HL-60/S4 treated with retinoic acid at 250 ng/mL for 4 days and 3 days (cell line): ENCODE data around the gene UBB.
"Not testable (repeated sequence)": the region's sequence is repeated elsewhere in the genome, so short reads cannot be mapped to it uniquely, and the experiment has no call there.

ENCODE experiments used
- in situ Hi-C: fragments of 300-500 bp; cut with MboI; formaldehyde crosslinking; loops from 2 replicates; pipeline ENCODE4 v1.7.0; 2022; ENCODE audit warnings: low sequenced_read_pairs

The UBB gene

DNA sequence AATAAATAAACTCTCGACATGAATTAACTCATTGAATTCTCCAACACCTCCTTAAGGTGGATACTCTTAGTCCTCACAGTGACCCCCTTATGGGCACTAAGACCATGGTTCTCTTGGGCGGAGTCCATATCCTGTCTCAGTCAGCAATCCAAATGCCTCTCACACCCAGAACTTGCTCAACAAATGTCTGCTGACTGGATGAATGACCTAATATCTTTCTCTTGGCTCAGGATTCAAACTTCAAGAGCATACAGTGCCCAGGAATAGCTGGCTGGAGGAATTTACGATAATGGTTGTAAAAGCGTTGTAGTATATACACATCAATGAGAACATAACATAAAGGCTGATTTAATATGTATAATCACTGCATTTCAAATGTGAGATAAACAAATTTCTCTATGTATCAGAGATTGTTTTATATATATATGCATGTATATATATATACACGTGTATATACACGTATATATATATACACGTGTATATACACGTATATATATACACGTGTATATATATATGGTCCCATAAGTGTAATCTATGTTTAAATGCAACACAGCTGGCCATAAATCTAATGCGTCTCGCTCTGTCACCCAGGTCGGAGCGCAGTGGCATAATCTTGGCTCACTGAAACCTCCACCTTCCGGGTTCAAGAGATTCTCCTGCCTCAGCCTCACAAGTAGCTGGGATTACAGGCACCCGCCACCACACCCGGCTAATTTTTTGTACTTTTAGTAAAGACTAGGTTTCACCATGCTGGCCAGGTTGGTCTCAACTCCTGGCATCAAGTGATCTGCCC lies 6.5 kb upstream of the UBB start:
- in situ Hi-C loops, result no loop called here

DNA sequence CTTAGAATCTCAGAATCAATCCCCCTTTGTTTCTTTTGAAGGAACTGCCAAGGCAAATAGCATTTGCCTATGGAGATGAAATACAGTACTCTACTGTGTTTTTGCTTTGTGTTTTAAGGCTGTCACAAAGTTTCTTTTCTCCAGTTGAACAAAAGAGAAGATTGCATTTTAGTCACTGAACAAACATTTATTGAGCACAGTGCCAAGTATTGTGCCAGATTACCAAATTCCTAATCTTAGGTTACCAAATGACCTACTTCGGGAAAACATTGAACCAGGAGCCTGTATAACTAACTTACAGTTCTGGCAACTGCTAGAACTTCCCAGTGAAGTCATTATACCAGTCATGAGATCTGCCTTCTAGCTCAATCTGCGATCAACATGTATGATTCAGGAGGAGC lies 3.0 kb upstream of the UBB start:
- in situ Hi-C loops, result no loop called here

DNA sequence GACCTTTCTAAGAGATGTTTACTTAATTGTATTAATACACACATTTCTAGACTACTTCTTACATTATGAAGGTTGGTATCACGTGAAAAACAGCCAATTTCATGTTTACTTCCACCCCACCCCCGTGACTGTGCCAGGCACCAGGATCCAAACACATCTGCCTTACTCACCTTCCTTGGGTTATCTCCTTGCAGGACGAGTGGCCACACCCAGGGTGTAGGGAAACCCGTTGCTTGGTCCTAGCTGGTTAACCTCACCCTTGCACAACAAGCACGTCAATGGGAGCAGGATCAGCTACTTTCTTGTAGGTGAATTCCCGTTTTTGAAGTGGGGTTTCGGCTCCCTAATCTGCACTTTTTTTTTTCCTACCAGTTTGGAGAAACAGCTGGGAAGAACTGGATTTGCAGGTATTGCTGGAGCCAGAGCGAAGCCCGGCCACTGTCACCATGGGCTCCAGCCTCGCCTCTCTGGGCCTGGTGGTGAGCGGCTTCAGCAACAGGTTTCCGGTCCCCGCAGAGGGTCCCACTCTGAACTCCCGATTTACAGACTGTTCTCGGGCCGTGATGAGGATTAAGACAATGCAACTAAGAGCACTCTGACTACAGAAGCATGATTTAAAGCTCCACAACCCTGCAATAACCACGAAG lies 2.1 kb upstream of the UBB start:
- in situ Hi-C loops, result no loop called here

DNA sequence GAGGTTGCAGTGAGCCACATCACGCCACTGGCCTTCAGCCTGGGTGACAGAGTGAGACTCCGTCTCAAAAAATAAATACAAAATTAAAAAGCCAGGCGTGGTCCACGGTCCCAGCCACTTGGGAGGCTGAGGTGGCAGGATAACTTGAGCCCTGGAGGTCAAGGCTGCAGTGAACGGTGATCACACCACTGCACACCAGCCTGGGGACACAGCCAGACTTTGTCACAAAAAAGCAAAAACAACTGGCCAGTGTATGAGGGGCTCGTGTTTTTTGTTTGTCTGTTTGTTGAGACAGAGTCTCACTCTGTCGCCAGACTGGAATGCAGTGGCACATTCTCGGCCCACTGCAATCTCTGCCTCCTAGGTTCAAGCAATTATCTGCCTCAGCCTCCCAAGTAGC lies 1.2 kb upstream of the UBB start:
- in situ Hi-C loops, result no loop called here

DNA sequence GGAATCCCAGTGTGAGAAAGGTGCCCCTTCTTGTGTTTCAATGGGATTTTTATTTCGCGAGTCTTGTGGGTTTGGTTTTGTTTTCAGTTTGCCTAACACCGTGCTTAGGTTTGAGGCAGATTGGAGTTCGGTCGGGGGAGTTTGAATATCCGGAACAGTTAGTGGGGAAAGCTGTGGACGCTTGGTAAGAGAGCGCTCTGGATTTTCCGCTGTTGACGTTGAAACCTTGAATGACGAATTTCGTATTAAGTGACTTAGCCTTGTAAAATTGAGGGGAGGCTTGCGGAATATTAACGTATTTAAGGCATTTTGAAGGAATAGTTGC lies 567 bp downstream of the UBB start:
- in situ Hi-C loops, result no loop called here

DNA sequence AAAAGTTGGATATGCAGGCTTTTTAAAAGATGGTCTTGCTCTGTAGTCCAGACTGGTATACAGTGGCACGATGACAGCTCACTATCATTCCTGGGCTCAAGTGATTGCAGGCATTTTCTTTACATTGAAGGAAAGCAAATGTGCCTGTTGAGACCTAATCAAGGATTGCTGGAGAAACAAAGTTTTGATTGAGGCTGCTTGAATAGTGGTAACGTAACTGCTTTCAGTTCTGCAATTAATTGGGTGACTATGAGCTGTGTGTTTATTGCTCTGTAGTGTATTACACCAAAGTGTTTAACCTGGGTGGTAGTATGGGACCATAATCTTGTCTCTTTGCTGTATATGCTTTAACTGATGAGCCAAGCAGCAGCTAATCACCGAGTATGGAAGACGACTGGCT lies 2.3 kb downstream of the UBB start:
- in situ Hi-C loops, result no loop called here

DNA sequence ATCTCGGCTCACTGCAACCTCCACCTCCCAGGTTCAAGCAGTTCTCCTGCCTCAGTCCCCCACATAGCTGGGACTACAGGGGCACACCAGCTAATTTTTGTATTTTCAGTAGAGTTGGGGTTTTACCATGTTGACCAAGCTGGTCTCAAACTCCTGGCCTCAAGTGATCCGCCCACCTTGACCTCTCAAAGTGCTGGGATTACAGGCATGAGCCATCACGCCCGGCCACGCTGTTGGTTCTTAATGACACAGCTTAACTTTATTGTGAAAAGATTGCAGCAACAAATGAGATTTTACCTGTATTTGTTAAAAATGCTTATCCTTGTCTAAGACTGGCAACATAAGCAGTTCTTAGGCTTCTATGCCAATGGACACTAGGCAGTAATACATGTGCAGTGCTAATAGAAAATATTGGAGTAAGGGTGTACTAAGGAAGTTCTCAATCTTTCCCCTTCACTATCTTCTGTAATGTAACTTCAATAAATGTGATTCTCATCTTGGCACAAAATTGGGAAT lies 2.9 kb downstream of the UBB start:
- in situ Hi-C loops, result no loop called here

DNA sequence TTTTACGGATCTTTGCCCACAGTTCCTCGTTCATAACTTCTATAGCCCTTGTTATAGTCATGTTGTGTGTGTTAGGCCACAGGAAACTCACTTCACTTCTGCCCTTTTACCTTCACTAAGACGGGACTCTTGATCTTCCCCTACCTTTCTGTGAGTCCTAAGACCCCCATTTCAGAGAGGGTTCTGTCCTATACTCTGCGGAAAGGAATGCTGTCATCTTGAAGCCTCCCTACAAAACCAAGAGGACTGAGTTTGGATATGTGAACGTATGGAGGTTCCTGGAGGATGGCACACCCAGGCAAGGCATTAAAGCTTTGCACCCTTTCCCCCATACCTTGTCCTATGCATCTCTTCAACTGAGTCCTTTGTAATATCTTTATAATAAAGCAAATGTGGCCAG lies 3.7 kb downstream of the UBB start:
- in situ Hi-C loops, result no loop called here

DNA sequence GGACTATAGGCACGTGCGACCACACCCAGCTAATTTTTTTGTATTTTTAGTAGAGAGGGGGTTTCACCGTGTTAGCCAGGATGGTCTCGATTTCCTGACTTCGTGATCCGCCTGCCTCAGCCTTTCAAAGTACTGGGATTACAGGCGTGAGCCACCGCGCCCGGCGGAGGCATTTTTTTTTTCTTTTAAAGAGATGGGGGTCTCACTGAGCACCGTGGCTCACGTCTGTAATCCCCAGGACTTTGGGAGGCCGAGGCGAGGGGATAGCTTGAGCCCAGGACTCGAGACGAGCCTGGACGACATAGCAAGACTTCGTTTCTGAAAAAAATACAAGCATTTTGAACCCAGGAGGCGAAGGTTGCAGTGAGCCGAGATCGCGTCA lies 5.2 kb downstream of the UBB start:
- in situ Hi-C loops, result not testable (repeated sequence)

DNA sequence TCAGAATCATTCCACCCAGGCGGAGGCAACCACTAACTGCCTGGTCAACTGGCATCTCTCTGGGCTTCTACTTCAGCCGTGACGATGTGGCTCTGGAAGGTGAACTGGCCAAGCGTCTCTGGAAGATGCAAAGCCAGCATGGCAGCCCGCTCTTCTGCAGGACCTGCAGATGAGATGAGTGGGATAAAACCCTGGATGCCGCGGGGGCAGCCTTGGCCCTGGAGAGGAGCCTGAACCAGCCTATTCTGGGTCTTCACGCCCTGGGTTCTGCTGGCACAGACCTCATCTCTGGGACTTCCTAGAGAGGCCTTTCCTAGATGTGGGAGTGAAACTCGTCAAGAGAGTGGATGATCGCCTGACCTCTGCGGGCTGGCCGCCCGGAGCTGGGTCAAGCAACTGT lies 10.6 kb downstream of the UBB start:
- in situ Hi-C loops, result no loop called here

DNA sequence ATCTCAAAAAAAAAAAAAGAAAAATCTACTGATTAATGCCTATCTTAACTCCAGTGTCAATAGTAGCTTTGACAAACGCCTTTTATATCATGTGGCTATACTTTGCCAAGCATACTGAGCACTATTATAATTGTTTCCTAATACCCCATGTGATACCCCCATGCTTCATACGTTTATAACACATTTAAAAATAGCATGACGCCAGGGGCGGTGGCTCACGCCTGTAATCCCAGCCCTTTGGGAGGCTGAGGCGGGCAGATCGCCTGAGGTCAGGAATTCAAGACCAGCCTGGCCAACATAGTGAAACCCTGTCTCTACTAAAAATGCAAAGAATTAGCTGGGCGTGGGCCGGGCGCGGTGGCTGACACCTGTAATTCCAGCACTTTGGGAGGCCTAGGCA lies 11.6 kb downstream of the UBB start:
- in situ Hi-C loops, result not testable (repeated sequence)

DNA sequence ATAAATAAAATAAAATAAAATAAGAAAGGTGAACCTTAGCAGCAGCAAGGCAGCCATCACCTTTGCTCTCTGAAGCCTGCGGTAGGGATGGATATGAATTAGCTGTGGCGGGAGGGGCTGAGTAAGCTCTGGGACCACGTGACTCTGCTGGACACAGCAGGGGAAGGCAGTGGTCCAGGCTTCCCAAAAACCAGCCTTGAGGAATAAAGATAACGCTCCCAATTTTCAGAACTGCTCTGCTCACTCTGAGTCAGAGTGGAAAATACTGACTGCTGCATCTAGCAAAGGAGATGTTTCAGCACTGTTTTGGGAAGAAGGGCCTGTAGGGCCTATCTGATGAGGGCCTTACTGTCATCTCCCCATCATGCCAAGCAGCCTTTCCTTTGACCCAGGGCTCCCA lies 15.0 kb downstream of the UBB start:
- in situ Hi-C loops, result not testable (repeated sequence)

DNA sequence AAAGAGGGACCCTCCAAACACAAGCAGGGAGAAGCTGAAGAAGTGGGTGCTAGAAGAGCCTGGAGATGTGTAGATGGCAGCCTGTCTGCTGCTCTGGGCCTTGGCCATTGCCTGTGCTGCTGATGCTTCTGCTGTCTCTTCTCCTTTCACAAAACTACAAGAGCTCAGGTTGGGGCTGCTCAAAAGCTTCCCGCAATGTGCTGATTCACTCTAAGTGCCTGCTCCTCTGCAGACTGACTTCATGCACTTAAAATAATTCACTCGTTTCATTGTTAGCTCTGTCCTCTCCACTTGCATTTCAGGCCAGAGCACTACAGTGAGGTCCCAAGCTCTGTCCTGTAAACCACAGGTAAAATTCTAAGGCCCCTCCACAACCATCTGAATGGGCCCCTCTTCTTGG lies 15.8 kb downstream of the UBB start:
- in situ Hi-C loops, result not testable (repeated sequence)

DNA sequence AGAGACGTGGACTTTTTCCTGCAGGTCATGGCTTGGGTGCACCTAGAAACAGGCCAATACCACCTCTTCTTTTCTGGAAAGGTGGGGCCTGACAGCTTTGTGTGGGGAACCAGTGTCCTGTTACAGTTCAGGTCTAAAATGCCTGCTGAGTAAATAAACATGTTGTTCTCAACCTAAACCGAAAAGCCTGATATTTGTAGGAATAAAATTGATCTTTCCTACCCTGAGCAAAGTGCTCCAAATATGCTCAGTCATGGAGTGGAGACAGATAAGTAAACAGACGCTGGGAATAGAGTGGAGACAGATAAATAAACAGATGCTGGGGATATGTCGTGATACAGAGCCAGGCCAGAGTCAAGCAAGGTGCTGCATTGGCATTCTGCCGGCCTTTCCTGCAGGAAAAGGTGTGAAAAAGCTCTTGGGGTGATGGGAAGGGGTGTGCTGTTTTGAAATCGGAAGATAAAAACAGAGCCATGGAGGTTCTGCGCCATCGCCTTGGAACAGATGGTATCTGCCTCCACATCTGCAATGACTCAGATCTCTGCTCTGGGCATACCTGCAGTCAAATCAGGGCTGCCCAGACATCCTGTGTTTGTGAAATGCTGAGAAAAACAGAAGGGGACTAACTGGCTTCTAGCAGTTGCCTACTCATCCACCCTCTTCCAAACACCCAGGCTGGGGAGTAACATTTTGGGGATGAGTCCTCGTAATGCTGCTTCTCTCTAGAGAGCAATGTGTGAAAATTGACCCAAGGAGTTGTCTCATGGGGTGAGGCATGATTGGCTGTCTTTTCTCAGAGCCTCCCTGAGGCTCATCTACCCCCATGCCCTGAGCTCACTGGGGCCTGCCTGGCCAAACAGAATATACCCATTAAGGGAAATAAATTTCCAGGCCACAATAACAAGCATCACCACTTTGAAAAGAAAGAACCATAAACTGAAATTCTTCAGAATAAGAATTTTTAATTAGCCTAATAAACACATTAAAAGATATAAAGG lies 17.7 kb downstream of the UBB start:
- in situ Hi-C loops, result no loop called here

DNA sequence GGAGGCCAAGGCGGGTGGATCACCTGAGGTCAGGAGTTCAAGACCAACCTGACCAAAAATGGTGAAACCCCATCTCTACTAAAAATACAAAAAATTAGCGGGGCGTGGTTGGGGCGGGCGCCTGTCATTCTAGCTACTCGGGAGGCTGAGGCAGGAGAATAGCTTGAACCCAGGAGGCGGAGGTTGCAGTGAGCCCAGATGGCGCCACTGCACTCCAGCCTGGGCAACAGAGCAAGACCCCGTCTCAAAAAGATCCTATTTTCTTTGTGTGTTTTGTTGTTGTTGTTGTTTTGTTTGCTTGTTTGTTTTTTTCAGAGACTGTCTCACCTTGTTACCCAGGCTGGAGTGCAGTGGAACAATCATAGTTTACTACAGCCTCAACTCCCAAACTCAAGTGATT lies 23.0 kb downstream of the UBB start:
- in situ Hi-C loops, result not testable (repeated sequence)

DNA sequence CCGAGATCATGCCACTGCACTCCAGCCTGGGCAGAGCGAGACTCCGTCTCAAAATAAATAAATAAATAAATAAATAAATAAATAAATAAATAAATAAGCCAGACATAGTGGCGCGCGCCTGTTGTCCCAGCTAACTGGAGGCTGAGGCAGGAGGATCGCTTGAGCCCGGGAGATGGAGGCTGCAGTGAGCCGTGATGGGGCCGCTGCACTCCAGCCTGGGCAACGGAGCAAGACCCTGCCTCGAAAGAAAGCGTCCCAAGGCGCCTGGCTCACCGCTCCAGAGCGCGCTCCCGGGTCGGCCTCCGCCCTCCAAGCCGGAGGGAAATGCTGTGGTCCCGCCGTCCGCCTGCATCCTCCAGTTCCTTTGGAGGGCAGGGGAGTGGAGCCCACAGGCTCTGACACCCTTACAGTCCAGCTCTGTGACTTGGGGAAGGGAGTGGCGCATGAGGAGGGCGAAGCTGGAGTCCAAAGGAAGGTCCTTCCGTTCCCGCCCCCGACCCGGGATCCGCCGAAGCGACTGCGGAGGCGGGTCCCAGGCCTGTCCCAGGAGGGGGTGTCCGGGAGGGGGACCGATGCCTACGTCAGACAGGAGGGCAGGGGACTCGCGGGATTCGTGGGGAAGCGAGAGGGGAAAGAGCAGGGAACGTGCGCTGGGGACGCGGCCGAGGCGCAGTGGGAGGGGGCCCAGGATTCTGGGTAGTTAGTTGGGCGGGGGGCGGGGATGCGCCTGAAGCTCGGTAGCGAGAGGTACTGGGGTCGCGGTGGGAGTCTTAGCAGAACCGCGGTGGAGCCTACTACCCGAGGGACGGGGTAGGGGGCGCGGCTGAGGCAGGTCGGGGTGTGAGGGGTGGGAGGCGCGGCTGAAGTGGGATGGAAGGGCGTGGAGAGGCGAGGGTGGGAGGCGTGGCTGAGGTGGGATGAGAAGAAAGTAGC lies 26.1 kb downstream of the UBB start:
- in situ Hi-C loops, result no loop called here

DNA sequence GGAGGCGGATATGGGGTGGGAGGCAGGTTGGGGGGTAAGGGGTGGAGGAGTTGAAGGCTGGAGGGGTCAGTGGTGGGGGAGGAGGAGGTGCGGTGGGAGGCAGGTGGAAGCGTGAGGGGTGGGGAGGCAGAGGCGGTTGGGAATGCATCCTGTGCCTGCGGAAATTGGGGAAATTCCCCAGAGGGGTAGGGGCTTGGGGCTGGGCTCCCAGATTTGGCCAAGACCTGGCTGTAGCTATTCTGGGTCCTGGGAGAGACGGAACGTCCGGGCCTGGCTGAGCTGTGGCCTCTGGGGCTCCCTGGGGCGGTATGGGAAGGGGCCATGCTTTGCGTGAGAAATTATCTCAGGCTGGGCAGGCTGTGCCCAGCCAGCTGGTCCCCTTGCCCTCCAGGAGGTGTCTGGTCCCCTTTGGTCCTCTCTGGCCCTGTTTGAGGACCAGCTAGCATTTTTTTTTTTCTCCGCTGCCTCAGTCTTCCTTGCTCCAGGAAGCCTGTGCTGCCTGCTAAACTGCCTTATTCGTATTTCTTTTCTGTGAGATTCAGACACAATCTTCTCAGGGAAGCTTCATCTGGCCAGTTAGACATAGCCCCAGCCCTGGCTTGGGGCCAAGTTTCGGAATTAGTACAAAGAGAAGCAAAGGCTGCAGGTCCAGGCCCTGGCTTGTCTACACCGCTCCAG lies 27.2 kb downstream of the UBB start:
- in situ Hi-C loops, result no loop called here

DNA sequence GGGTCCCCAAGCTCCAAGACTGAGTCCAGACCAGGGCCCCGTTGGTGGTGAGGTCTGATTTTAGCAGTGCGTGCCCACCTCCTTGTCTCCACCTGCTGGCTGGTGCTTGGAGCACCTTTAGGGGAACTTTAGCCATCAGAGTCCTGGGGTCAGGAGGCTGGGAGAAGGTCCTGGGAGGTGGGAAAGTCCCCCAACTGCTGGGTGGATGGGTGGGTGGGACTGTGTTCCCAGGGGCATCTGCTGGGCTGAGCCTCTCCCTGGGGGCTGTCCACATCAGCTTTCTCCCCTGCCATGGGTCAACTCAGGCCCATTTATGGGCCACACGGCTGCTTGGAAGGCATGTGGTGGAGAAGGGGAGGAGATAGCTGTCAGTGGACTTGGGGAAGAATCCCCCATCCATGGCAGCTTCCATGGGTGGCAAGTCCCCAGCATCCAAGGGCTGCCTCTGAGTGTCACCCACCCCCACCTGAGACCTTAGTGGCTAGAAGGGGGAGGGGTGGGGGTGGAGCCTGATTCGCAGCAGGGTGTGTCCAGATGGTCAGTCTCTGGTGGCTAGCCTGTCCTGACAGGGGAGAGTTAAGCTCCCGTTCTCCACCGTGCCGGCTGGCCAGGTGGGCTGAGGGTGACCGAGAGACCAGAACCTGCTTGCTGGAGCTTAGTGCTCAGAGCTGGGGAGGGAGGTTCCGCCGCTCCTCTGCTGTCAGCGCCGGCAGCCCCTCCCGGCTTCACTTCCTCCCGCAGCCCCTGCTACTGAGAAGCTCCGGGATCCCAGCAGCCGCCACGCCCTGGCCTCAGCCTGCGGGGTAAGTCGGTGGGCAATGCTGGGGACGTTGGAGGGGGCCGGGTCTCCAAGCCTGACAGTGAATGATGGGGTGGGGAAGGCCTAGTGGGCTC lies 34.4 kb downstream of the UBB start, which contains the start of gene TRPV2:
TRPV2 (plus strand) TSS at position 541 of the 894 bp plus-strand sequence. CDS start 2,098 bp downstream, outside the sequence.
- in situ Hi-C loops, result no loop called here

DNA sequence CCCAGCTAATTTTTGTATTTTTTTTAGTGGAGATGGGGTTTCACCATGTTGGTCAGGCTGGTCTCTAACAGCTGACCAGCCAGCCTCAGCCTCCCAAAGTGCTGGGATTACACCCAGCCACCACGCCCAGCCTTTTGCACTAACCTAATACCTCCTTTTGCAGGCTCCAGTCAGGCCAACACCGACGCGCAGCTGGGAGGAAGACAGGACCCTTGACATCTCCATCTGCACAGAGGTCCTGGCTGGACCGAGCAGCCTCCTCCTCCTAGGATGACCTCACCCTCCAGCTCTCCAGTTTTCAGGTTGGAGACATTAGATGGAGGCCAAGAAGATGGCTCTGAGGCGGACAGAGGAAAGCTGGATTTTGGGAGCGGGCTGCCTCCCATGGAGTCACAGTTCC lies 36.5 kb downstream of the UBB start:
- in situ Hi-C loops, result no loop called here
